OCI-M1 (cell line): Measurements from ENCODE around the gene SPAG5.
A peak's percentile ranks its signal among the peaks of the same experiment; 100 is the strongest.

Experiments used
- DNase-seq: peaks from one replicate; lab custom pipeline; 2025; lab: John Stamatoyannopoulos, UW

SPAG5 gene

DNA sequence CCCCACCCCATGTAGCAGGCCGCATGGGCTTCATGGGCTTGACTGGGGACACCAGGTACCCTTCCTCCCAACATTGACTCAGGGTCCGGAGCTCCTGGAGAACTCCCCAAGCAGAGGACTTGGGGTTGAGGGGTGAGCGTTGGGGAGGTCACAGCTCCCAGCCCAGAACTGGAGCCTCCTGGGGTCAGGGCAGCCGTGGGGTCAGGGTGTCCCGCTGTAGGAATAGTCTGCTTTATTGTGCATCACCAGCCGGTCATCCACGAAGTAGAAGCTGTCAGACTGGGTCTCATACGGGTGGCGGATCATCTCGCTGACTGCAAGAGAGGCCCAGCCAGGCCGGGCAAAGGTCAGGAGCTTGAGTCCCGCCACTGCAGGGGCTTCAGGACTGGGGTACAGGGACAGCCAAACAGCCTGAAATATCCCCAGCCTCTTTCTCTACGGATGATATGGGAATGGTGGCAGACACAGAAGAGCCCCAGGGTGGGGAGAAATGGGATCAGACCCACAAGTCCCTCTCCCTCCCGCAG, 51.7 kb downstream of the SPAG5 start:
- DNase-seq, result no peak

DNA sequence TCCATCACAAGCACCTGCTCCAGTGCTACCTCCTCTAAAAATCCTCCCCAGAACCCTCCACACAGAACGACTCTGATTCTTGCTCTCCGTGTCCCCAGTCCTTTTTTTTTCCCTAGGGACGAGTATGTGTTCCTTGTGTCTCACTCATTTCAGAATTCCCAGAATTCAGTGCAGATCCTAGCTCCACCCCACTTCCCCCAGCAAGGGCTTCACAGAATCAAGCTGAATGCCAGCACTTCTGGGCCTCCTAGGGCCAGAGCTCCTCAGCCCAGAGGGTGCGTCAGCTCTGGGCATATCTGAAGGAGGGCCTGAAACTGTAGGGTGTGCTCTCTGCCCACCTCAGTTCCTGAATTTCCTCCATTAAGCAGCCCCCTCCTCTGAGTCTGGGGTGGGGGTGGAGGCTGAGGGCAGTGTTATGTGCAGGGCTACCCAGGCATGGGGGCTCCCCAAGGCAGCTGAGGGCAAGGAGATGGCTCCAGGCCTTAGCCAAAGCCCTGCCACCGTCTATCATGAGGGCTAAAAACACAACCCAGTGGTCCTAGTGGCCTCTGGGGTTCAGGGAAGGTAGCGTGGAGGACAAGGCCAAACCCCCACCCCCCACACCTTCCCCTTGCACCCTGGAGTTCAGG, 52.9 kb downstream of the SPAG5 start:
- DNase-seq, result no peak

DNA sequence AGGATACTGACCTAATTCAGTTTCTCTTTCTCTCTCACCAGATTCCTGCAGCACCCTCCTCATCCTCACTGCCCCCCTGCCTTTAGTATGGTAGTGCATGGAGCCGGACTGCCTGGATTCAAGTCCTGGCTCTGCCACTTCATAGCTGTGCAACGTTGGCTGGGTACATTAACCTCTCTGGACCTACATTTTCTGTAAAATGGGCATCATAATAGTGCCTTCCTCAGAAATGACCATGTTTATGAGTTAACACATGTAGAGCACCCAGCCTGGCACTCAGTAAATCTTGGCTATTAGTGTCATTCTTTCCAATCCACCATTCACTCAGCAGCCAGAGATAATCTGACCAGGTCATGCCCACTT, 53.7 kb downstream of the SPAG5 start:
- DNase-seq, result no peak

DNA sequence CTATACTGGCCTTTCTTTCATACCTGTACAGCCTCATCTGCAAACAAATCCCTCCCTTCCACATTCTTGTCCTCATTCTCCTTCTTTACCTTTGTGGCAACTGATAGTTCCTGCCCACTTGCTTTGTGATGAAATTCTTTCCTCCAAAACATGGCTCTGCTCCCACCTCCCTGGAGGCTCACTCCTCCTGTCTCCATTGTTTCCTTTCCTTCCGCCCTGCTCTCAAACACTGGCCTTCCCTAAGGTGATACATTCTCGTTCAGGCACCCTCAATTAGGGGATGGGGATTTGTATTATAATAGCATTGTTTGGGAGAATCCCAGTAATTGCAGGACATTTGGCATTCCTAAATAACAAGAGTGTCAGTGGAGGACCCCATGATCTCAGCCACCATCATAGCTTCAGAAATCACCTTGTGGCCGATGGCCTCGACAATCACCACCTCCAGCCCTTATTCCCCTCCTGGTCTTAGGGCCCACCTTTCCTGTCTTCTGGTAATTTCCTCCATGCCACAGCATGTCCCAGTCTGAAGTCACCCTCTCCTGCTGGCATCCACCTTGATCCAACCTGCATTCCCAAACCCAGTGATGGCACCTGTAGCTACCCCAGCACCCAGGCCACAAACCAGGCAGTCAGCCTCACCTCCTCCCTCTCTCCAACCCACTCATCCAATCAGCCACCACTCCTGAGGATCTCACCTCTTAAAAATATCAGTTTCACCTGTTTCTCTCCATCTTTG, 54.3 kb downstream of the SPAG5 start:
- DNase-seq, result no peak

DNA sequence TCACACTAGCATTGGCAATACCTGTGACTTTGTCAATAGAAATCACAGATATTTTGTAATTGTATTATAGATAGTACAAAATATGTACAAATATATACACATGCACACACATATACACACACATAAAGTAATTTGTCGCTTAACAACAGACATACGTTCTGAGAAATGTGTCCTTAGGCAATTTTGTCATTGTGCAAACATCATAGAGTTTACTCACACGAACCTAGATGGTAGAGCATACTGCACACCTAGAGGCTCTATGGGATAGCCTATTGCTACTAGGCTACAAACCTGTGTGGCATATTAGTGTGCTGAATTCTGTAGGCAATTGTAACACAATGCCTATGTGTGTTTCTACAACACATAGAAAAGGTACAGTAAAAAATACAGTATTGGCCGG, 57.4 kb downstream of the SPAG5 start:
- no peak for DNase-seq

DNA sequence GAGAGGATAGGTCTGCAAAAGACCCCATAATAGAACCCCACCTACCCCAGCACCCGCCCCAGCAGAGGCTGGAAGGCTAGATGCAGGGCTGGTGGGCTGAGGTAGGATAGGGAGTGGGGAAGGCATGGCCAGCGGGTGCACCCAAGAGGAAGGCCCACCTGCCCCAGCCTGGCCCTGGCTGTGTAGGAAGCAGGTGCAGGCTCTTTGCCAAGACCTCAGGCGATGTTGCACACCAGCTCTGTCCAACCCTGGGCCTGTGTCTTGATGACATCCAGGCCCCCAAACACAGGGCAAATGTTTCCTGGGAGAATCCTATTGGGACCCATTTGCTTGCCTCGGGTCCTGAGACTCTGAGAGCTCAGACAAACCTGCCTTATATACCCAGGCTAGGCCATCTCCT, 58.6 kb downstream of the SPAG5 start:
- no peak for DNase-seq

DNA sequence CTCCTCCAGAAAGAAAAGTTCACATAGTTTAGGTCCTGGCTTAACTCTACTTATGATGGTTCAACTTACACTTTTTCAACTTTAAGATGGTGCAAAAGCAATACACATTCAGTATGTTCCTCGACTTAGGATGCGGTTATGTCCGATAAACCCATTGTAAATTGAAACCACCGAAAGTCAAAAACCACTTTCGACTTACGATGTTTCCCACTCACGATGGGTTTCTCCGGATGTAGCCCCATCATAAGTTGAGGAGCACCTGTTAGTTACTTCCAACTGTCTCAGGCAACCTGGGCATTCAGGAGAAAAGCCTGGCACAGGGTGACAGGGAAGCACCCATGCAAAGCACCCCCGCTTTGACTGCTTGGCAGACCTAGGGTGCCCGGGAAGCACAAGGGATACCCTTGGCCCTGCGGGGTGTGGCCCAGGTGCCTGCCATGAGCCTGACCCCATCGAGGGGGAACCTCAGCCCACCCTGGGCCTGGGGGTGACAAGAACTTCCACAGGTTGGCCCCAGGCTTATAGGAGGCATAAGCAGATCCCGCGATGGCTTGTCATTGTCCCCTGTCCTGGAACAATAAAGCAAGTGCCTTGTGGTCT, 60.4 kb downstream of the SPAG5 start:
- DNase-seq, result no peak

DNA sequence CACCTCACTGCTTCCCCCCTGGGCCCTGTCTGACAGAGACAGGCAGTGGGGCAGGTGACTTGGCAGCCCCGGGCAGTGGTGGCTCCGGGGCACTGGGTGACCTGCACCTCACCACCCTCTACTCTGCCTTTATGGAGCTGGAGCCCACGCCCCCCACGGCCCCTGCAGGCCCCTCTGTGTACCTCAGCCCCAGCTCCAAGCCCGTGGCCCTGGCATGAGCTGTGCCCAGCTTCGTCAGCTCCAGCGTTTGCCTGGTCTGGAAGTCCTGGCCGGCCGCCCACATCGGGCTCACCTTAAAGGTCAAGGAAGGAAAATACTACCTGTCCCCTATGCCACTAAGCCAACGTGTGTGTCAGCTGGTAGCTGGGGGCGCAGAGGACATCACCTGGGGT, 61.6 kb downstream of the SPAG5 start:
- DNase-seq, result no peak

DNA sequence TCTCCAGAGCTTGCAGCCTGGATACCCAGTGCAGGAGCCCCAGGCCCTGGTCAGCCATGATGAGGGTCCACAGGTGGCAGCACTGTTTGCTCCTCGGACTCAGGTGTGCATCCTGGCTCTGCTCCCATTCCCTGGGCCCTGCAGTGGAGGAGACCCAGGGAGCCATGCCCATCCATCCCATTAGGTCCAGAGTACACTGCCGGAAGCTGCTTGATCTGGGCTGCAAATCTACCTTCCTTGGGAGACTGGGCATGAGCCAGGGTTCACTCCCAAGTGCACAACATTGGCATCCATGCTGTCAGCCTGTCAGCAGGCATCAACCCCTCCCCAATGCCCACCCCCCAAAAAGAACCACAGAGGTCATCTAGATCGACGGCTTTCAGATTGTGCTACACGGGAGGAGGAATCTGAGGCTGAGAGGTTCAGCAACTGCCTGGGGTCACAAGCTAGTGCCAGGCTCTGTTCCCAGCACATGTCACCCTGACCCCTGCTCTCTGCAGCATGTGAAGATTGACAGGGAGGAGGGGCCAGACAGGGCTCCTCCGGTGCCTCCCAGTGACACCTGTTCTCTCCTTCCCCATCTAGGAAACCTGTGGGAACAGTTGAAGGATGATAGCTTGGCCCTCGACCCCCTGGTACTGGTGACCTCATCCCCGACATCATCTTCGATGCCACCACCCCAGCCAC, 62.1 kb downstream of the SPAG5 start:
- DNase-seq, result no peak

DNA sequence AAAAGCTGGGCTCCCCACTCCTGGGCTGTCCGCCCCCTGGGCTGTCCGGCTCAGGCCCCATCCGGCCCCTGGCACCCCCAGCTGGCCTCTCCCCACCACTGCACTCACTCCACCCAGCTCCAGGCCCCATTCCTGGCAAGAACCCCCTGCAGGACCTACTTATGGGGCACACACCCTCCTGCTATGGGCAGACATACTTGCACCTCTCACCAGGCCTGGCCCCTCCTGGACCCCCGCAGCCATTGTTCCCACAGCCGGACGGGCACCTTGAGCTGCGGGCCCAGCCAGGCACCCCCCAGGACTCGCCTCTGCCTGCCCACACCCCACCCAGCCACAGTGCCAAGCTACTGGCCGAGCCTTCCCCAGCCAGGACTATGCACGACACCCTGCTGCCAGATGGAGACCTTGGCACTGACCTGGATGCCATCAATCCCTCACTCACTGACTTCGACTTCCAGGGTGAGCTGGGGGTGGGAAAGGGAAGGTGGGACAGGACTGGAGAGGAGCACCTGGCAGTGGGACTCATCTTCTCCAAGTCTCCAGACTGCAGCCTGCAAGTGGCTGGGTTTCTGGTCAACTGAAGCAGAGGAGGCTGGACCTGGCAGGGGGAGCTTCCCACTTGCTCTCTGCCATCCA, 64.0 kb downstream of the SPAG5 start:
- no peak for DNase-seq

DNA sequence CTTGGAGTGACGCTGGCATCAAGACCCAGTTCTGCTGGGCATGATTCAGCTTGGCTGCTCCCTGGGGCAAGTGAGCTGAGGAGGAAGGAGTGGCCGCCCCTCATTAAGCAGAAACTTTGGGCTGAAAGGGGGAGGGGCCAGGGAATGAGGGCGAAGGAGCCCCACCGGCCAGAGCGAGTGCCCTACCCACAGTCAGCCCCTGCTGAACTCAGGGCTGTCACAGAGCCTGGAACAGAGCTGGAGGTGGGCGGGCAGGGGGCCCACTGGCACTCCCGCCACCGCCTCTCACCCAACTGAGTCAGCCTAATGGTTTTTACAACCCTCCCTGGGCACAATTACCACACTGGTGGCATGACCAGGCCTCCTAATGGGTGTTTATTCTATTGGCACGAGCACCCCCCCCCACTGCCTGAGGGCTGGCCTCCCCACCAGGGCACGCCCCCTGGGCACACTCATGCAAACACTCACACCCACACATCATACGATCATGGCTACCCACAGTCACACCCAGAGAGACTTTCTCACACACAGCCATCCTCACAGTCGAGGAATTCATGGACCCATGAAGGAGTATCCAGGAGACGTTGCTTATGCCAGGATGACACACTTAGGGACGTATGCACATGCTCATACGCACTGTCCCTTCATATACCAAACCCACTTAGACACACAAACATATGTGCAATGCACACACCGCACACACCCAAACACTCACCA, 65.6 kb downstream of the SPAG5 start:
- DNase-seq, result no peak

DNA sequence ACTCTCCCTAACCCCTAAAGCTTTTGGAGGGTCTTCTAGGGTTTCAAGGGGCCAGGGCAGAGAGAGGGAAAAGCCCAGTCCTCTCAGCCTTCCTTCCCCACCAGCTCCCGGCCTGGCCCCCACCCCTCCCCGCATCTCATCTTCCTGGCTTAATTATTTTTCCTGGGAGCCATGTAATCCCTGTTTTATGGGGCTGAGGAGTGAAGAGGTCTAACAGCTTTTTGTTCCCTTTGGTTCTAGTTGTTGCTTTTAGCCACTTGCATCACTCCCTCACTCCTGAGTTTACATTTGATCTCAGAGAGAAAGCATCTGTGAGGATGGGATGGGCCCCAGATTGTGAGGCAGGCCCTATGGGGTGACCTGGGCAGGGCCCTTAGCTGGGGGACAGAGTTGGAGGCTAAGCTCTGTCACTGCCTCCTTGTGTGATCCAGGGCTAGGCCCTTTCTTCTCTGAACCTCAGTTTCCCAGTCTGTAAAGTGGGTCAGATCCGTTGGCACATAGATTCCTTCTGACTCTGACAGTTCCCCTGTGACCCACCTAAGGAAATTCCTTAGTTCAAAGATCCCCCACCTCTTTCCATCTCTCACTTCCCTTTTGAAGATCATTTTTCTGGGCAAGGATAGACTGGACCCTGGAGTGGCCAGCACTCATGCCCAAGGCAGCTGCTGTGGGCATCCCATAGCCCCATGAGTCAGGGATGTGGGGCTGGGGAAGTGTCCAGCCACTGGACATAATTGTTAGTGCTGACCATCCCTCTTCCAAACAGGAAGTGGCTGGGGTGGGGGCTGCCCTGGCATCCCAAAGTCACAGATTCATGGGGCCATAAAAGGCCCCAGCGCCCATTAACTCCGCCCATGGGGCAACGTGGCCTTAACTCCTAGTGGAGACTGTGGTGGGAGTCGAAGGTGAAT, 66.5 kb downstream of the SPAG5 start:
- DNase-seq, result no peak

DNA sequence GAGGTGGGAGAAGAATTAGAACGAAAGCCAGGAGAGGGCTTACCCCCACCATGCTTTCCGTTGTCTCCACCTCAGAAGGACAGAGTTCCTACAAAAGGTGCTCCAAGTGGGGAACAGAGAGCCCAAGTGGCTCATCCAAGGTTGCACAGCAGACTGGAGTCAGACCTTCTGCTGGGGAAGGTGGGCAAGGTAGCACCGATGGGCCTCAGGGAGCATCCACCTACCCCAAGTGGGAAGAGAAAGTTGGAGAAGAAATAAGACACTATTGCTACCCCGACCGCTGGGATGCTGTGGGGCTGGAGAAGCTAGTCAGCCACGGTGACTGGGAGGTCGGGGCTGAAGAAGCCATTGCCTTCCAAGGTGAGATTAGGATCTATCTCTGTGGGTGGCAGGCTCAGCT, 67.9 kb downstream of the SPAG5 start:
- no peak for DNase-seq

DNA sequence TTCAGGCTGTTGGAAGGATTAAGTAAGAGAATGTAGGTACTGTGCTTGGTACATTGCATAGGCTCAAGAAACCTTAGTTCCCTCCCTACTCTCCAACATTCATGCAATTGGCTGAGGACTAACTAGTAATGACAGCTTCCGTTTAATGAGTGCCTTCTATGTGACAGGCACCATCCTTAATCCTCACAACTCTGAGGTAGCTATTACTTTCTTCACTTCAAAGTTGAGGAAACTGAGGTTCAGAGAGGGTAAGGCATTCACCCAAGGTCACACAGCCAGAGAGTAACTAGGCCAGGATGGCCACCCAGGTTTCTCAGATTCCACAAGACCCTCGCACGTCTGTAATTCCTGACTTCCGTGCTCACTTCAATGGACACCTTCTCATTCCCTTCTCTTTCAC, 68.6 kb downstream of the SPAG5 start:
- no peak for DNase-seq

DNA sequence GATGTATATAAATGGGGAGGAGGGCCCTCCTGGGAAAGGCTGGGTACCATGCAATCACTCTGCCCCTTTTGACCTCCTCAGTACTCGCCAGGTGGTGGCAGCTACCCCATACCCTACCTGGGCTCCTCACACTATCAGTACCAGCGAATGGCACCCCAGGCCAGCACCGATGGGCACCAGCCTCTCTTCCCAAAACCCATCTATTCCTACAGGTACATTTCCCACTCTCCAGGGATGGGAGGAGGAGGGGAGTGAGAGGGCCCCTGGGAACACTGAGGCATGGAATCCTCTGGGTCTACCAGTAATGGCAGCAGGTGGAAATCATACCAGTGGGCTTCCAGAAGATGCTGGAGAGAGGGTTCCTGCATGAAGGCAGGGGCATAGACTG, 69.8 kb downstream of the SPAG5 start:
- no peak for DNase-seq

DNA sequence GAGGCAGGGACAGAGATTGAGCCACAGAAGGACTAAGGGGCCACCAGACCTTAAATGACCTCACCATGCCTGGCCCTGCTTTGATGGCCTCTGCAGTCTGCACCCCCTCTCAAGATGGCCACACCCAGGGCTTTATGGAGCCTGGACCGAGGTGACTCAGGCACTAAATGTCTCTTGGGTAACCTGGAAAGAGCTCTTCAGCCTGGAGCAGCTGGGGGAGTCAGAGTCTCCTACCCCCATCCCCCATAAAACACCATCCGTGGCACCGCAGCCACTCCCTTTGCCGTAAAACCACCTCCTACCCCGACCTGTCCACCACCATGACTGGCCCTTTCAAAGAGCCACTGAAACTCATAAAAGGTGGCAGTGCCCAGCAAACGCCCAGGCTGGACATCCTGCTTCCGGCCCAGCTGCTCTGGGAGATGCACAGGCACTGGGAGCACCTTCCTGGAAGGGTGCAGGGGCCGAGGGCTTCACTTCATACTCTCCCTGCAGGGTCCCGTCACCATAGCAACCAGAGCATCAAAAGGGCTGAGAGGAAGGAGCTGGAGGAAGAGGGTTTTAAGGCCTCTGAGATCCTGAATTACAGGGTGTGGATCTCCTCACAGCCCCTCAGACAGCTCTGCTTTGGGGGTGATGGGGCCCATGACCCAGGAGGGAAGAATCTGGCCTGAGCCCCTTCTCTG, 70.4 kb downstream of the SPAG5 start:
- peak; percentile 37 for DNase-seq

DNA sequence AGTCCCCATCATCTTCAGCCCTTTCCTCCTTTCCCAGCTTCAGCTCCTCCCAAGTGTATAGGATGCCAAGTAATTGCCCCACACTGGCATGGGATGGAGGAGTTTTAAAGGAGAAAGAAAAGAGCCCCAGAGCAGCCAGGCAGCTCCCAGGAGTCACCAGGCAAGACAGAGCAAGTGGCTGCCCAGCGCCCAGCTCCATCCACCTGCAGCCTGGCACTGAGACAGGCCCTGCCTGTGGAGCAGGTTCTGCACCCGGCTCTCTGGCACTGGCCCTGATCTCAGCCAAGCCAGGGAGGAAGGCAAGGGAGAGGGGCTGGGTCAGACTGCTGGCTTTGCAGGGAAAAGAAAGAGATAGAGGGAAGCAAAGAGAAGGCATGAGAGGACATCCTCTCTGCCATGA, 71.0 kb downstream of the SPAG5 start:
- DNase-seq, result no peak
